ENCODE measurements around the gene GNA12.
"Not testable (repeated sequence)": the region's sequence is repeated elsewhere in the genome, so short reads cannot be mapped to it uniquely, and the experiment has no call there.

Gene GNA12

GRCh38 chr7:2691932-2692439, 152.1 kb downstream of the GNA12 start:
- not testable (repeated sequence) for DNase-seq (ENCODE audit: low read depth in 3 of 3)

DNA sequence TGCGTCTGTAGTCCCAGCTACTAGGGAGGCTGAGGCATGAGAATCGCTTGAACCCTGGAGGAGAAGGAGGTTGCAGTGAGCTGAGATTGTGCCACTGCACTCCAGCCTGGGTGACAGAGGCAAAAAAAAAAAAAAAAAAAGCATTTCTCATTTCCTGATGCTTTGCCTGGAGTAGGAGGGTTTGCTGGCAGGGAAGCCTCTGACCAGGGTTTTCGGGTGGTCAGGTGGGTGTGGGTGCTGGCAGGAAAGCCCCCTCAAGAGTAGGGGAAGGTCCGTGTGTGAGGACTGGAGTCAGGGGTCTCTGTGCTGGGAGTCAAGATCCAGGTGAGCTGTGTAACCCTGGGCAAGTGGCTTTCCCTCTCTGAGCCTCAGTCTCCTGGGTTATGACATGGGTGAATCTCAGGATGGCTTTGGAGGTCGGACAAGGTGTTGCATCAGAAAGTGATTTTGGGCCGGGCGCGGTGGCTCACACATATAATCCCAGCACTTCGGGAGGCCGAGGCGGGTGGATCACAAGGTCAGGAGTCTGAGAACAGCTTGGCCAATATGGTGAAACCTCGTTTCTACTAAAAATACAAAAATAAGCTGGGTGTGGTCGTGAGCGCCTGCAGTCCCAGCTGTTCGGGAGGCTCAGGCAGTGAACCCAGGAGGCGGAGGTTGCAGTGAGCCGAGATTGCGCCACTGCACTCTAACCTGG, 152.9 kb downstream of the GNA12 start:
- DNase-seq (ENCODE audit: low read depth in 3 of 3), result no peak

- no peak for DNase-seq (ENCODE audit: low read depth in 3 of 3)
Measured at GRCh38 chr7:2689951-2690705, 154.0 kb downstream of the GNA12 start.

GRCh38 chr7:2689343-2689847, 154.7 kb downstream of the GNA12 start:
- no peak for DNase-seq (ENCODE audit: low read depth in 3 of 3)

DNA sequence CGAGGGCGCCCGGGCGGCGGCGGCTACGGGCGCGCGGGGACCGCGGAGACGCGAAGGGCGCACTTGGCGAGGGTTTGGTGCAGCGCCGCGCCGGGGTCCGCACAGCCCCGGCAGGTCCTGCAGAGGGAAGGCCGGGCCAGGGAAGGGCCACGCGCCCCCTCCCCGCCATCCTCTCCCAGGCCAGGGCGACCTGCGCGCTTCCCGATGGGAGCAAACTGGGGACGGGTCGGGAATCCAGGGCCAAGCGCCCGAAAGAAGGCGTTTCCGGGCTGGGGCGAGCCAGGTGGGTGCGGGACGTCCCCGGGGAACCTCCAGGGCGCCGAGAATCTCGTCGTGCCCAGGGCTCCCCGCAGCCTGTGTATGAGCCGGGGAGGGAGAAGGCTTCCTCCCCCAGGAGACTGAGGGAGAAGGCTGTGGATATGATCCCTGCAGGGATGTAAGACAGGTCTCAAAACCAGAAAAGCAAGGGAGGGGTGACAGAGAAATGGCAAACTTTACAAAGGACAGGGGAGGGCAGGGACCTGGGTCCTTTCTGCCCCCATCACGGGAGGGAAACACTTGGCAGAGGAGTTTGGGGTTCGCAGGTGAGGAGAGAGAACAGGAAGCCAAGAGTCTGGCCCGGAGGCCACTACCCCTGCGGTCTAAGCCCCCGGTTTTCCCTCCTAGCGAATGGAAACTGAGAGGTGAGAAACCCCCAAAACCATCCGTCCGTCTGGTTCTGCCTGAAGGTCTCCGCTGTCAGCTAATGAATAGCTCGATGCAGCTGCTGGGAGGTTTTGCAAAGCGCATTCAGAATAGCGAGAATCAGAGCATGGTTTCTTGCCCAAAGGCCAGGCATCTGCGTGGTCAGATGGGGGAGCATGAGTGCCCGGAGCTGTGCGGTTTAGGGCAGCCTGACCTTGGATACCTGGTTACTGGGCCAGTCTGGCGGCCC, 155.4 kb downstream of the GNA12 start:
- no peak for DNase-seq (ENCODE audit: low read depth in 3 of 3)

- no peak for DNase-seq (ENCODE audit: low read depth in 3 of 3)
Measured at GRCh38 chr7:2687881-2688318, 156.2 kb downstream of the GNA12 start, which contains the start of gene AMZ1. TSS of gene AMZ1 (plus strand) at chr7:2688202. CDS start at chr7:2700452, 12,250 bp downstream.

DNA sequence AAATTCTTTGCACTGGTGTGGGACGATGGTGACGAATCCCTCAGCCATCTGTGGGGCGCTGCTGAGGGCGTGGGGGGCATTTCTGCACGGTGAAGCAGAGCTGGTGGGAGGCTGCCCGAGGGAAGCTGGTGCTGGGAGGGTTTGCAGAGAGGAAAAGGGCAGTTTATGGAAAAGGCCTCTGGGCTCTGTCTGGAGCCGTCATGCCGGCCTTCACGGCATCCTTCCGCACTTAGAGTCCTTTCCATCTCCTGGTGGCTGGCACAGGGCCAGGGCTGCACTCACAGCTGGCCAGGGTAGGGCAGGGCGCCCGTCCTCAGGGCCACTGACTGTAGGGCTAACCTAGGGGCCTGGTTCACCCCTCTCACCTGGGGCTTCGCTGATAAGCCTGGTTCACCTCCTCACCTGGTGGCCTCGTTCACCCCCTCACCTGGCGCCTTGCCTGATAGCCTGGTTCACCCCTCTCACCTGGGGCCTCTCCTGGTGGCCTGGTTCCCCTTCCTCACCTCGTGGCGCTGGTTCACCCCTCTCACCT, 156.7 kb downstream of the GNA12 start:
- no peak for DNase-seq (ENCODE audit: low read depth in 3 of 3)

GRCh38 chr7:2686101-2686500, 158.0 kb downstream of the GNA12 start:
- DNase-seq (ENCODE audit: low read depth in 3 of 3), result no peak

DNA sequence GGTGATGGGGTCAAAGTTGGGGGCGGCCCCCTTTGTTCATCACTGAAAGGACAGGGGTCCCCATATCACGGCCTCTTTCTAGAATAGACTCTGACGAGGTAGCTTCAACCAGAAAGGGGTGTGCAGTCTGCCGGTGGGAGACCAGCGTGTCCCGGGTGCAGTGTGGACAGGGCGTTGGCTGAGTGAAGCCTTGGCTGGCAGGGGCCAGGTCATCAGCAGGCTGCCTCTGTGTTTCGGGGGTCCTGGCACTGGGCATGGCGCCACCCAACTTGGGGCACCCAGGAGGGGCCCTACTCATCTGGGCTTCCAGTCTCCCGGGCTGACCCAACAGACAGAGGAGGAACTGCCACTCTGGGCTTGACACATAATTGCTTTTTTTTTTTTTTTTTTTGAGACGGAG, 159.6 kb downstream of the GNA12 start:
- DNase-seq (ENCODE audit: low read depth in 3 of 3), result no peak

DNA sequence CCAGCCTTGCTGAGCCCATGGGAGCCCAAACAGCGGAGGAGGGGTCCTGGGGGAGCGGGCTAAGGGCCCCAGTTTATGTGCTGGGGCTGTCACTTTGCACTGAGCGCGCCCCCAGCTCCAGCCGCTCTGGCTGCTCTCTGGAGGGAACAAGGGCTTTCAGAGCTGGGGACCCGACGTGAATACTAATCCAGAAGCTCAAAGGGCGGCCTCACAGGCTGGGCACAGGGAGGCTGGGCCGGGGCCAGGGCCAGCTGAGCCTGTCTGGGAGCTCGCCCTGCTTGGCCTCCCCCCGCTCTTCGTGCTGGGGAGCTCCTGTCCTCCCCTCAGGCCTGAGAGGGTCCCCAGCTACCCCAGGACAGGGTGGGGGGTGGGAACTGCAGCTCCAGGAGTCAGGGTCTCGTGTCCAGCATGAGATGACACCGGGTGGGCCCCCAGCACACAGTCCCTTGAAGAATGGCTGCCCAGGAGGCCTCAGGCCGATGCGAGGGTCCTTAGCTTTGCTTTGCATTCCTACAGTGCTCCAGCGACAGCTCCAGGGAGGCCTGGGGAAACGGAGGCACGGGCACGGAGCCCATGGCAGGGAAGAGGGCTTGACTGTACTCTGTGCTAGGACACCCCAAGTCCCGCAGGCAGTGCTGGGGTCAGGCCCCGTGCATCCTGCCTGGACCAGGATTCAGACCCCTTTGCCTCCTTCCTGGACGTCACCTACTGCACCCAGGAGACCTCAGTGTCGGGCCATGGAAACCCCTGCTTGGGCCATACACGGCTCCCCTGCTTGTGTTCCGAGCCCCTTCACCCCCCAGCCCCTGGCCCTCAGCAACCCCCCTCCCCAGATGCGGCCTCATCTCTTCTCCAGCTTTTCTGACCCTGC, 161.9 kb downstream of the GNA12 start:
- DNase-seq (ENCODE audit: low read depth in 3 of 3), result no peak

GRCh38 chr7:2680792-2681490, 163.2 kb downstream of the GNA12 start:
- peak; percentile 17 to 30 (median 24) for DNase-seq (ENCODE audit: low read depth in 3 of 3)

GRCh38 chr7:2680256-2680655, 163.9 kb downstream of the GNA12 start:
- DNase-seq (ENCODE audit: low read depth in 3 of 3), result no peak

DNA sequence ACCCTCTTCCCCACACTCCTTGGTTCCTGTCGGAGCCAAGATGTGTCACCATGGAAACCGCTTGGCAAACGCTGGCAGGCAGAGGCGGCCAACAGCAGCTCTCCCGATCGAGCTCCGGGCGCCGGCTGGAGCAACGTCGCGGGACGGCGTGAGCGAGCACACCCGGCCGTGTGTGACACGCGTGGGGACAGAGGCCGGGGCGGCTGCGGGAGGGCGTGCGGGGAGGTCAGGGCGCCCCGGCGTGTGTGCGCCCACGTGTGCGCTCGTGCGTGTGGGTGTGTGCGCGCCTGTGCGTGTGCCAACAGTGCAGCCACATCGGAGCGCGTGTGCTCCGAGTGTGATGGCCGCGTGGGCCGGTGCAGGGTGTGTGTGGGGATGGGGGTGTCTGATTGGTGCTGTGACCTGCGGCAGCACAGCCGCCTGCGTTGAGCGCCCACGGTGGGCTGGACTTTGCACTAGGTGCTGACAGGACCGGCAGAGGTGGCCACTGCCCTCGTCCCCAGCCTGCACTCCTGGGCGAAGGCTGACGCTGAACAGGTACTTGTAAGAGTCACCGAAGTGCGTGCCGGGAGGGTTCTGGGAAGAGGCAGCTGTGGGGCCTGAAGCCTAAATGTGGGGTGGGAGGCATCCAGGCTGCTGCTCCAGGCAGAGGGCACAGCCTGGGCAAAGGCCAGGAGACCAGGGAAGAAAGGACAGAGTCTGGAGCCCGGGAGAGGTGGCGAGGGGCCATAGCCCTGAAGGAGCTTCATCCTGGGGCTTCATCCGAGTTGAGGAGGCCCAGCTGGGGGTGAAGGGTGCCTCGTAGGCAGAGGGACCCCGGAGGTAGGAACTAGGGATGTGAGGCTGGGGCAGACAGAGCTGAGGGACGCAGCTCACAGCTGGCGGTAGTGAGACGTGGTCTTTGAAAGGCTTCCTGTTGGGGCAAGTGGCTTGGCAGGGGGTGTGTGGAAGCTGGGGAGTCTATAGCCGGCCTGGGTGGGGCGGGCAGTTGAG, 164.7 kb downstream of the GNA12 start:
- not testable (repeated sequence) for DNase-seq (ENCODE audit: low read depth in 3 of 3)

DNA sequence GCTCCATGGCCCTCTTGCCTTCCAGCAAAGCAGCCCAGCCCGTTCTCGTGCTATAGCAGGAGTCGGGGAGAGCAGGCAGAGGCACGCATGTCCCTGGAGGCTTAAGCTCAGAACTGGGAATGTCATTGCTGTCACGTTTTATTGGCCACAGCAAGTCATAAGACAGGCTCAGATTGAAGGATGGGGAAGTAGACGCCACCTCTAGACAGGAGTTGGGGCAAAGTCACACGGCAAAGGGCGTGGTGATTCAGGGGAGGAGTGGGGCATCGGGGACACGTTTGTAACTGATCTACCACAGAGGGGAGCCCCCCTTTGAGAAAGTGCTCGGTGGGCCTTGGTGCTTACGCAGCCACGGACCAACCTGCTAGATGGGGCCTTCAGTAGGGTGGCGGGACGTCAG, 165.7 kb downstream of the GNA12 start:
- not testable (repeated sequence) for DNase-seq (ENCODE audit: low read depth in 3 of 3)

All from stimulated activated CD4-positive, alpha-beta T cell treated with anti-CD3 and anti-CD28 coated beads, TNF-alpha, amount 100 ng/mL, for 4 hours (primary cell).